Stimulated activated CD8-positive, alpha-beta memory T cell treated with anti-CD3 and anti-CD28 coated beads, Interleukin-12 subunit alpha, Interleukin-12 subunit beta, amount 100 ng/mL, for 24 hours (primary cell): ENCODE results near the gene NPTXR.

ENCODE experiments used
- DNase-seq: peaks from one replicate; pipeline ENCODE4 v3.0.0-alpha.2; 2020; ENCODE audit errors: extremely low read depth

NPTXR gene

GRCh38 chr22:38843657-38844314 lies at the start of gene NPTXR:
Gene NPTXR, minus strand, starts transcription at chr22:38844028.
- DNase-seq: no peak

- no peak for DNase-seq
Observed at GRCh38 chr22:38891256-38891655, 47.4 kb upstream of the NPTXR start.

- DNase-seq: no peak
Observed at GRCh38 chr22:38890377-38890776, 46.5 kb upstream of the NPTXR start.

GRCh38 chr22:38886333-38886732 lies 42.5 kb upstream of the NPTXR start:
- no peak for DNase-seq

GRCh38 chr22:38882972-38883622 lies 39.3 kb upstream of the NPTXR start:
- no peak for DNase-seq

- DNase-seq: no peak
Observed at GRCh38 chr22:38881997-38882879, 38.4 kb upstream of the NPTXR start.

GRCh38 chr22:38881464-38881871 lies 37.6 kb upstream of the NPTXR start:
- DNase-seq: no peak

GRCh38 chr22:38879961-38880360 lies 36.1 kb upstream of the NPTXR start:
- DNase-seq: no peak

GRCh38 chr22:38879108-38879729 lies 35.4 kb upstream of the NPTXR start:
- no peak for DNase-seq

- no peak for DNase-seq
Observed at GRCh38 chr22:38878001-38878400, 34.2 kb upstream of the NPTXR start.

- DNase-seq: no peak
Observed at GRCh38 chr22:38874529-38875222, 30.8 kb upstream of the NPTXR start.

- no peak for DNase-seq
Observed at GRCh38 chr22:38873469-38874411, 29.9 kb upstream of the NPTXR start.

- no peak for DNase-seq
Observed at GRCh38 chr22:38872831-38873248, 29.0 kb upstream of the NPTXR start.

GRCh38 chr22:38872172-38872830 lies 28.5 kb upstream of the NPTXR start, which contains the start of gene CBX6:
Gene CBX6, minus strand, starts transcription at chr22:38872216. Its CDS starts 26 bp downstream, at chr22:38872190.
- peak; percentile 91 for DNase-seq

GRCh38 chr22:38871360-38872171 lies 27.7 kb upstream of the NPTXR start:
- no peak for DNase-seq

GRCh38 chr22:38870791-38871359 lies 27.0 kb upstream of the NPTXR start:
- no peak for DNase-seq

- peak; percentile 72 for DNase-seq
Observed at GRCh38 chr22:38870312-38870741, 26.5 kb upstream of the NPTXR start.

- DNase-seq: no peak
Observed at GRCh38 chr22:38869663-38870062, 25.8 kb upstream of the NPTXR start.
